Activated CD4-positive, alpha-beta T cell treated with anti-CD3 and anti-CD28 coated beads, Interleukin-2, amount 50 U/mL, for 4 hours (primary cell): ENCODE measurements around the gene GJD3.
"Not testable (repeated sequence)": the region's sequence is repeated elsewhere in the genome, so short reads cannot be mapped to it uniquely, and the experiment has no call there.

Experiments used
- DNase-seq, 2 experiments: peaks; one replicate each; pipeline ENCODE4 v3.0.0-alpha.2; 2020

The GJD3 gene

GRCh38 chr17:40364121-40364861 is at the start of gene GJD3:
Gene GJD3, minus strand, starts transcription at chr17:40364737. Its CDS starts 922 bp downstream, at chr17:40363815.
- DNase-seq = no peak

GRCh38 chr17:40414312-40414711 is 49.8 kb upstream of the GJD3 start:
- DNase-seq = not testable (repeated sequence)

DNA sequence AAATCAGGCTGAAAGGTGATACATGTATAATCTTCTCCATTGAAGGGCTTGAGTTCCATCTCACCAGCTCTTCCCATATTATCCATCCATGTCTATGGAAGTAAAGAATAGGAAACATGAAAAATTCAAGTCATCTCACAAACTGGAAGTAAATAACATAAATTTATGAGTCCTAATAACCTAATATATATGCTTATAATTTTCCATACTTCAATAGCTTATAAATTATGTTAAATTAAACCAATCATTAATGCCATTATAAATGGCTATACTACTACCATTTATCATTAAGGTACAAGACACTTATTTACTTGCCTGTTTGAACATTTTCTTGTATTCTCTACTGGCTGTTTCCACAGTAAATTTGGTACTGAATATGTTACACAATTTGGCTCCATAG is 48.3 kb upstream of the GJD3 start:
- no peak for DNase-seq

DNA sequence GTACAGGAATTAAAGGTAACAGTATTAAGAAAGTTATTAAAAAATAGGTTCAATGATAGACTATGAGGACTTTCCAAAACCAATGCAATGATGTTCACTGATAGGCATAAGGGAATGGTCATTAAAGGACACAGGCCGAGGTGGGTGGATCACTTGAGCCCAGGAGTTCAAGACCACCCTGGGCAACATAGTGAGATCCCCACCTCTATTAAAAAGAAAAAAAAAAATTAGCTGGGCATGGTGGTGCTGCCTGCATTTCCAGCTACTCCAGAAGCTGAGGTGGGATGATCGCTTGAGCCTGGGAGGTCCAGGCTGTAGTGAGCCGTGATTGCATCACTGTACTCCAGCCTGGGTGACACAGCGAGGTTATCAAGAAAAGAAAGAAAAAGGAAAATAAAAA is 47.3 kb upstream of the GJD3 start:
- DNase-seq = no peak

GRCh38 chr17:40410082-40410481 is 45.5 kb upstream of the GJD3 start:
- no peak for DNase-seq

GRCh38 chr17:40409540-40409939 is 45.0 kb upstream of the GJD3 start:
- DNase-seq = not testable (repeated sequence)

- DNase-seq = no peak
Observed at GRCh38 chr17:40407460-40407859, 42.9 kb upstream of the GJD3 start.

DNA sequence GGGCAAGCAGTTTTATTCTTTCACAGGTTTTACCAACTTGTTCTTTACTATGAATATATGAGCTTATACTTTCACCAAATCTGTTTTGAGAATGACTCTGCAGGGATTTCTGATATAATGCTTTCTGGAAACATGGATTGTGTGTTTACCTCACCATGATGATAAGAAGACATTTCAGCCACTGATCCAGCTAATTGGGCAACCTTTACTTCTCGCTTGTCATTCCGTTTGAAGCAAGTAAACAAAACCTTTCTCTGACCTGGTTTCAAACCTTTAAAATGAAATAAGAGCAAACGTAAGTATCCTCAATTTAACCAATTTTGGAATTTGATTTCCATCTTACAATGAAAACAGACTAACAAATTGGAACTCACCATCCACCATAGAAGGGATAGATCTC is 39.5 kb upstream of the GJD3 start:
- no peak for DNase-seq

DNA sequence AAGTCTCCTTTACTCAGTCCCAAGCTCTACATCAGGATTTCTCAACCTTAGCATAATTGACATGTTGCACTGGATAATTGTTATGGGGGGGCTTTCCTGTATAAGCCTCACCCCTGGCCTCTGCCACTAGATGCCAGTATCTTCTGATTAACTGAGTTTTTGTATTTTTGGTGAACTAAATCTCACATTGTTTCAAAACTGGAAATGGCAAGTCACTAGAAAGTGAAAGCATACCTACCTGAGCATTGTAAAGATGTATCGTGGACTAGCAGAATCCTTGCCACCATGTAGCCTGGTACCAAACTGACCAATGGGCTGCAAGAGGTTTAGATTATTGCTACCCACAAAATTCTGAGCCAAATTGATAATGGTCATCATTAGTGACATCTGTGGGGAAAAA is 38.1 kb upstream of the GJD3 start:
- no peak for DNase-seq

- DNase-seq = no peak
Observed at GRCh38 chr17:40399185-40399584, 34.6 kb upstream of the GJD3 start.

DNA sequence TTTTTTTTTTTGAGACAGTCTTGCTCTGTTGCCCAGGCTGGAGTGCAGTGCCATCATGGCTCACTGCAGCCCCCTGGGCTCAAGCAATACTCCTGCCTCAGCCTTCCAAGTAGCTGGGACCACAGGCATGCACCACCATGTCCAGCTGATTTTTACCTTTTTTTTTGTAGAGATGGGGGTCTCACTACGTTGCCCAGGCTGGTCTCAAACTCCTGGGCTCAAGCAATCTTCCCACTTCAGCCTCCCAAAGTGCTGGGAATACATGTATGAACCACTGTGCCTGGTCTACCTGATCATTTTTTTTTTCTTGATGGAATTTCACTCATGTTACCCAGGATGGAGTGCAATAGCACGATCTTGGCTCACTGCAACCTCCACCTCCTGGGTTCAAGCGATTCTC is 22.0 kb upstream of the GJD3 start:
- not testable (repeated sequence) for DNase-seq

DNA sequence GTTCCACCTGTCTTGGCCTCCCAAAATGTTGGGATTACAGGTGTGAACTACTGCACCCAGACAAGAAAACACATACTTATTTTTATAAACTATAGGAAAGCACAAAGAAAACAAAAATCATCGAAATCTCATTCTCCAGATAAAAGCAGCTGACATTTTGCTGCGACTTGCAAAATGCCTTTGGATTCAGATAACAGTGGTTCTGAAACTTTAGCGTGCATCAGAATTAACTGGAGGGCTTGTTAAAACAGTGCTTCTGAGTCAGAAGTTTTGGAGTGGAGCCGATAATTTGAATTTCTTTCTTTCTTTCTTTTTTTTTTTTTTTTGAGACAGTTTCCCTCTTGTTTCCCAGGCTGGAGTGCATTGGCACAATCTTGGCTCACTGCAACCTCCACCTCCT is 17.7 kb upstream of the GJD3 start:
- no peak for DNase-seq

- DNase-seq = no peak
Observed at GRCh38 chr17:40378966-40379365, 14.4 kb upstream of the GJD3 start.

DNA sequence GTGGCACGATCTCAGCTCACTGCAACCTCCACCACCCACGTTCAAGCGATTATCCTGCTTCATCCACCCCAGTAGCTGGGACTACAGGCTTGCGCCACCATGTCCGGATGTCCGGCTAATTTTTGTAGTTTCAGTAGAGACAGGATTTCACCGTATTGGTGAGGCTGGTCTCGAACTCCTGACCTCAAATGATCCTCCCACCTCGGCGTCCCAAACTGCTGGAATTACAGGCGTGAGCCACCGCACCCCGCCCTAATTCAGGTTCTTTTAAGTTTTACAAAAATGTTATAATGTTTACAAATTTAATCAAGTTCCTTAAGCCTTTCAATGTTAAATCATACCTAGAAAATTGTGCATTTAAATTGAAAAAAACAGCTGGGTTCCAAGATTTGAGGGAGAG is 13.3 kb upstream of the GJD3 start:
- no peak for DNase-seq

DNA sequence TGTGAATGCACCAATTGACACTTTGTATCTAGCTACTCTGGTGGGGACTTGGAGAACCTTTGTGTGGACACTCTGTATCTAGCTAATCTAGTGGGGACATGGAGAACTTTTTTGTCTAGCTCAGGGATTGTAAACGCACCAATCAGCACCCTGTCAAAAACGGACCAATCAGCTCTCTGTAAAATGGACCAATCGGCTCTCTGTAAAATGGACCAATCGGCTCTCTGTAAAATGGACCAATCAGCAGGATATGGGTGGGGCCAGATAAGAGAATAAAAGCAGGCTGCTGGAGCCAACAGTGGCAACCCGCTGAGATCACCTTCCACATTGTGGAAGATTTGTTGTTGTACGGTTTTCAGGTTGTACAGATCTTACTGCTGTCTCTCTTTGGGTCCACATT is 12.0 kb upstream of the GJD3 start:
- not testable (repeated sequence) for DNase-seq

- not testable (repeated sequence) for DNase-seq
Observed at GRCh38 chr17:40375786-40376185, 11.2 kb upstream of the GJD3 start.

- DNase-seq = no peak
Observed at GRCh38 chr17:40374821-40375498, 10.4 kb upstream of the GJD3 start.

DNA sequence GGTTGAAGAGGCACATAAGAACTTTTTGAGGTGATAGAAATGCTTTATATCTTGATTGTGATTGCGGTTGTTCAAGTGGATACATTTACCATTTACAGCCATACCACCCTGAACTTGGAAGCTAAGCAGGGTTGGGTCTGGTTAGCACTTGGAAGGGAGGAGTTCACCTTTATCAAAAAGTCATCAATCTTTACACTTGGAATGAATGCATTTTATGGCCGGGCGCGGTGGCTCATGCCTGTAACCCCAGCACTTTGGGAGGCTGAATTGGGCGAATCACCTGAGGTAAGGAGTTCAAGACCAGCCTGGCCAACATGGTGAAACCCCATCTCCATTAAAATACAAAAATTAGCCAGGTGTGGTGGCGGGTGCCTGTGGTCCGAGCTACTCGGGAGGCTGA is 9.5 kb upstream of the GJD3 start:
- DNase-seq = no peak

DNA sequence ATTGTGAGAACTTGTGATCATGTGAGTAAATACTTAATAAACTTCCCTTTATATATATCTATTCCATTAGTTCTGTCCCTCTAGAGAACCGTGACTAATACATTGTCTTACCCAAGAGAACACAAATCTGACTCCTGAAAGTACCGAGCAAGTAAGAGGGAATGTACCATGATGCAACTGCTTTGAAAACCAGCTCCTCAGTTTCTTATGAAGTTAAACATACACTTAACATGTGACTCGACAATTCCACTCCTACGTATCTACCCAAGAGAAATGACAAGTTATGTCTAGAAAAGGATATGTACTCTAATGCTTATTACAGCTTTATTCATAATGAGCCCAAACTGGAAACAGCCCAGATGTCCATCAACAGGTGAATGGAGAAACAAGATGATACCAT is 8.8 kb upstream of the GJD3 start:
- no peak for DNase-seq

GRCh38 chr17:40372644-40373043 is 8.1 kb upstream of the GJD3 start:
- DNase-seq = not testable (repeated sequence)

DNA sequence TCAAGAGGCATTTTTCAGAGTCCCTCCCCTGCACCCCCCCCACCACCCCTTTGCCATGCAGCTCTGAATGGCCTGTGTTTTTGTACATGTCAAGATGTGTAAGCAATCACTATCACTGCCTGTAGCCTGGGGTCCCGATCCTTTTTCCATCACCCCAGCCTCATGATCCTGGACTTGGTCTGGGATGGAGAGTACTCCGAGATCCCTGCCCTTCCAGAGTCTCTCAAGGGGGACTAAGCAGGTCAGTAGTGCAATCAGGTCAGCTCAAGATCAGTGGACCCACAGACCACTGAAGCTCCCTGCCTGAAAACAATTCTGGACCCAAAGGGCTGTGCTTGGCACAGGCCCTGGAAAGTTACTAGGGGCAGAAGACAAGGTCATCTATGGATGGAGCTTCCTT is 7.5 kb upstream of the GJD3 start:
- DNase-seq = no peak

GRCh38 chr17:40371261-40371929 is 6.9 kb upstream of the GJD3 start:
- no peak for DNase-seq

DNA sequence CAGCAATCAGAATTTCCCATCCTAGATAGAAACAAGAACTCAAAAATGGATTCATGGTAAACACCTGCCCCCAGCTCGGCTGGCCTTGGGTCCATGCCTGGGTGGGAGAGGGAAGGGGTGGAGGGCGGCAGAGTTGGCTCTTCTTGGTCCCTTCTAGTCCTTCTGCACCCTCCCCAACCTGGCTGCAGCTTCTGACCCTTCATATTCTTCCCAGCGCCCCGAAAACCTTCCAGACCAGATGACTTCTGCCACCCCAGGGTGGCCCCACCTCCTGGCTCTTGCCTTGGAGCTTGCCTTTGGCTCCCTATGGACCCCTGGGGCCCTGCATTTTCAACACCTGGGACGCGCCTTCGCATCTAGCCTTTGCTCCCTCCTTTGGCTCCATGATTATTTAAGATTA is 5.4 kb upstream of the GJD3 start:
- DNase-seq = no peak

DNA sequence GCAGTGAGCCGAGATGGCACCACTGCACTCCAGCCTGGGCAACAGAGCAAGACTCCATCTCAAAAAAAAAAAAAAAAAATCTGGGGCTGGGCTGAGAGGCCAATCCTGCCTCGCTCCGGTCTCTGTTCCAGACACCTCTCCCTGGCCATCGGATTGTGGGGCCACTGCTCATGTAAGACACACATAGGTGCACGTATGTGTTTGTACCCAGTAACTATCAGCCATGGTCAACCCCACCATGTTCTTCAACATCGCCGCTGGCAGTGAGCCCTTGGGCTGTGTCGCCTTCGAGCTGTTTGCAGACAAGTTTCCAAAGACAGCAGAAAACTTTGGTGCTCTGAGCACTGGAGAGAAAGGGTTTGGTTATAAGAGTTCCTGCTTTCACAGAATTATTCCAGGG is 3.2 kb upstream of the GJD3 start:
- not testable (repeated sequence) for DNase-seq
